HG03565 (cell line): ENCODE measurements around the gene FUT8.

ENCODE experiments used
- ATAC-seq: cut with Tn5 transposase; IDR thresholded peaks from one replicate; pipeline ENCODE4 v1.9.1; 2021; ENCODE audit warnings: mild to moderate bottlenecking, moderate library complexity; ENCODE audit not compliant: unreplicated experiment

FUT8 gene

DNA sequence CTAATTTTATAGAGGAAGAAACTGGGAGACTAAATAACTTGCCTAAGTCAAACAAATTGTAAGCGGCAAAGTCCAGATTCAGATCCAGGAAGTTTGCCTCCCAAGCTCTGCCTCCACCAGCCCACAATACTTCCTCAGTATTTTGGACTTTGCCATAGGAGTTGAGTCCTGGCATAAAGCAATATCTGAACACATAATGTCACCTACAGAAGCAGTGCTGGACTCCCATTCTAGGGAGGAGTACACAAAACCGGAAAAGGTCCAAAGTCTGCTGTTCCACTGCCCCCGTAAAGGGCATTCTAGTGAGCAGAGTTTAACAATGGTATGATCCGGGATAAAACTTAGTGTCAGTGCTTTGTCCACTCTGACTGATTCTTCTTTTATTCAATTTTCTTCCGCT lies 340.5 kb downstream of the FUT8 start:
- ATAC-seq, result no peak

DNA sequence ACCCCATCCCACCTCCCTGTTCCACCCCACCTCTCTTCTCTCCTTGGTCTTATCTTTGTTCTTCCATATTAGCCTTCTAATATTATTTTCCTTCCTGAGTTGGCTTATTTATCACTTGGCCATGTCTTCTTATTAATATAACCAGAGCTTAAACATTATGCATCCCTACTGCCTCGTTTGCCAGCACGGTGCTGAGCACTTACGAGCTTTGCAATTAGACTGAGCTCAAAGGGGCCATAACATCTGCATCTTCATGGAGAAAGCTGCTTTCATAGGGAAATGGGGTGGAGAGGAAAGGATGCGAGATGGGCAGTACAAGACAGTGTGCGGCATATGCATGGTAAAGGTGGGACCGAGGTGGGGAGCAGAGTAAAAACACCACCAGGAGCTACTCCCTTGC lies 342.8 kb downstream of the FUT8 start:
- no peak for ATAC-seq

DNA sequence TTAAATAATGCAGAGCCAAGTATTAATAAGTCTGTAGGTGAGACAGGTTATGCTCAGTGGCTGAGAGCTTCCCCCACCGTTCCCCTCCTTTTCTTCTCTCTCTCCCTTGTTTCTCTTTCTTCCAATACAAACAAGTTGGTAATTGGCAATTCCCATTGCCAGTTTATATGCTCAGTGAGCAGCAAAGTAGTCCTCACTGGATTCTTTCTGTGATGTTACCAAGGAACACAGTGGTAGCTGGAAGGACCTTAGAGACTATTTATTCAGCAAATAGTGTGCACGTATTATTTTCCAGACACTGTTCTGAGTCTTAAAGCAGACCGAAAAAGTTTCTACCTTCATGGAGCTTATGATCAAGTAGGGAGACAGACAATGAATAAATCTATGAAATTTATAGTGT lies 344.4 kb downstream of the FUT8 start:
- ATAC-seq, result no peak

DNA sequence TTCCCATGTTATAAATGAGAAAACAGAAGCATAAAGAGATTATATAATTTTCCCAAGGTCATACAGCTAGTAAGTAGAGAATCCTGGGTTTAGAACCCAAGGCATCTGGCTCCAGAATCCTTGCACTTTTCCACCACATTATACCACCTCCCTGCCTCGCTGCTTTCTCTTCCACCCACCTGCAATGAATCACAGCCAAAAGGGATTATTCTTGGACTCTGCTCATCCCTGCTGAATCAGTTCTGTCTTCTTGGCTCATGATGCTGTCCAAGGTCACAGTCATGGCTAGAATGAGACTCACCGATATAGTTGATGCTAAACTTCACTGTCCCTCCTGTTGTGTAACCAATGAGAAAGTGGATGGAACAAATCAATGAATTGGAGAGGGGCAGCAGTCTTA lies 356.6 kb downstream of the FUT8 start:
- ATAC-seq, result no peak

DNA sequence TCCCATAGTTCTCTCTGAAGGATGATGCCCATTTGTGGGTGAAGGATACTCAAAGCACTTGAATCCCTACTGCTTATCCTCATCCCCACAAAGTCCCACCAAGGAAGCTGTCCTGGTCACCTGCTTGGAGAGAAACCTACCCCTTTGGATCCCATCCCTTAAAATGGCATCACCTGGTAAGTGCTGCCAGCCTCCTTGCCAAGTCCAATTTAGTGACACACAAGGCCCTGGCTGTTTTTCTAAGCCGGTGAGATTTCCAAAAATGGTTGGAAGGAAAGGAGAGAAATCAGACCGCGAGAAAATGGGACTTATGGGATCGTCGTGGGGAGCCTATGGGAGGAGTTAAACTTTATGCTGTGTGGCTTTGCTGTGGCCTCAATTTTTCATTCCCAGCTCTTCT lies 358.2 kb downstream of the FUT8 start:
- no peak for ATAC-seq

DNA sequence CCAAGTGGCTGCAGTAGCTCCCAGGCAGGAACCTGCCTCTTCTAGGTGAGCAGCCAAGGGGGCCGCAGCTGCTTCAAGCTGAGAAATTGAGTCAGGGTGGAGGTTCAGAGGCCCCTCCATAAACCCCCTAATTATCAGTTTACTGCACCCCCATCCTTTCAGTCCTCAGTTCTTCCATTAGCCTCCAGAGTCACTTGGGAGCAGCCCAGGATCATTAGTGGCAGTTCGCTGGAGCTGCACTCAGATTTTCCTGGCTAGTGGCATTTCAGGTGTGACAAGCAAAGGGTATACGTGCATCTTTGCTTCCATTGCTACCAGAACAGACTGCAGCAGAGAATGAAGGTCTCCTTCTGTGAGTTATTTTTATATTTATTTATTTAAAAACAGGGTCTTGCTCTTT lies 358.7 kb downstream of the FUT8 start:
- ATAC-seq, result no peak

DNA sequence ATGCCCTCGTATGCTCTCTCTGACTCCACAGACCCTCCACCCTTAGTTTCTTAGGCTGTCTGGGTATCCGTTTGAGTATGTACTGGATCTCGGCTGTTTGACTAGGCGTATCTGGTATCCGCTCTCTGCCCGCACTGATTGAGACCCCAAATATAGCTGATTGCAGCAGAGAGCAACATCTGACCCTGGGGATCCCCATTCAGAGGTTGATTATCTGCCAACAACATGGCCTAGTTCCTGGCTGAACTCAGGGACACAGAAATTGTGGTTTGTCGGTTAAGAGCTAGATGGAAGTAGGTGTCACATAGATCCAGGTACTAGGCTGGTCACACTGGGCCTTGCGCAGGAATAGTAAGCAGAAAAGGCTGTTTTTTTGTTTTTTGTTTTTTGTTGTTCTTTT lies 359.9 kb downstream of the FUT8 start:
- ATAC-seq, result no peak

DNA sequence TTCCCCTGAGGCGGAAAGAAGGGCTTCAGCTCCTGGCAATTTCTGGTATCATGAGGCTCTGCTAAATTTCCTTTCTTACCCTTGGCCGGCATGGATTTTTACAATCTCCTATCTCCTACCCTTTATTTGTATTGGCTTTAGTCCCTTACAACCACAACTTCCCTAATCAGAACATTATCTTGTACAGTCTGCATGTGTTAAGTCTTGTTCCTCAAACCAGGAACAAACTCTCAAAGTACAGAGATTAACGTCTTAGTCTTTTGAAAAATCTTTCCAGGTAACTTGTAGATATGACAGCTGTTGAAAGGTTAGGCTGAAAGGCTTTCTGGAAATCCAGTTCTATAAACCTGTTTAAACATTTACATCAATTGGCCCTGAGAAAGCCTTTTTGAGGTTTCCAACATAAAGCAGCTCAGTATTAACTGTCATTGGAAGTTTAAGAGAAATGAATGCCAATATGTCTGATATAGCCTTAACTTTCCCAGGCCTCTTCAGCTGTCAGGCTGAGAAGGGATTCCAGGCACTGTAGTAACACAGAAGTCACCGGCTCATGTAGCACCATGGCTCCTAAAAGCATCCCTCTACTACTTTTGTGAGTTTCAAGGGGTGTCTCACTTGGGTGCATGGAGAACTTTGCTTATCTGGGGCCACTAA lies 360.5 kb downstream of the FUT8 start:
- no peak for ATAC-seq

DNA sequence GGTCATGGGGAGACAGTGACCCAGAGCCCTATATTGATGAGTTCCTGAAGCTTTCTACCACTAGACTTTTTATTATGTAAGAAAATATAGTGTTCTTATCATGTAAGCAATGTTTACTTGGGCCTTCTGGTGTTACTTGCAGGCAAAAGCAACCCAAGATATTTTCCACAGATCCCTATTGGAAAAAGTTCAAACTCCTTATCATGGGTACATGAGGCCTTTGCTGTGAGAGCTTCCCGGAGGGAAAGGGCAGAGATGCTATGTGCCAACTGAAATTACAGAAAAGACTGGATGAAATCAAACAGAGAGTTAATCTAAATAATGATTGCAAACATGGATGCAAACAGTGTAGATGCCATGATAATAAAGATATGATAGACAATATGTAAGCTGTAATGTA lies 361.5 kb downstream of the FUT8 start:
- no peak for ATAC-seq

DNA sequence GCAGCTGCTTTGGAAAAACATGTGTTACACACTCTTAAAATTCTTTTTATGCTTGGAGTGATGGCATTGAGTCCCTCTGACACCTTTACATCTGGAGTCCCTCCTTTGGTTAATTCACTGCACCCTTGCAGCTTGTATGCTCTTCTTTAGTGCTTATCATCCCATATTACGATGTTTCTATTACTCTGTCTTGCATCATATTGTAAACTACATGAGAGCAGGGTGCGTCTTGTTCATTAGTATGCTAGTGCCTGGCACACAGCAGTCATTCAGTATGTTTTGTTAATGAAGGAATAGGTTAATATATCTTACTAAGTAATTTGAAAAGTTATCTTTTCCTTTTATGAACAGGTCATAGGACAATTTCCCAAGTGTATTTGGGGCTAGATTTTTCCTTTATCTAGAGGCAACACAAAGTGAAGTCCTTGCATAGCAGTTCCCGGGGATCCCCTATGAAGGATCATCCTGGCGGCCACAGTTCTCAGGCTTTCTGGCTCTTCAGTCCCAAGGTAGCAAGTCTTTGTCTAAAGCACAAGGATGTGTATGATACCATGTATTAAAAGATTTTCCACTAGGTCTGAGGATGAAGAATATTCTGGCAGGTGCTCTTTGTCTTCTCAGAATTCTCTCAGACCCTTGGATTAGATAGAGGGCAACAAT lies 363.8 kb downstream of the FUT8 start:
- no peak for ATAC-seq

DNA sequence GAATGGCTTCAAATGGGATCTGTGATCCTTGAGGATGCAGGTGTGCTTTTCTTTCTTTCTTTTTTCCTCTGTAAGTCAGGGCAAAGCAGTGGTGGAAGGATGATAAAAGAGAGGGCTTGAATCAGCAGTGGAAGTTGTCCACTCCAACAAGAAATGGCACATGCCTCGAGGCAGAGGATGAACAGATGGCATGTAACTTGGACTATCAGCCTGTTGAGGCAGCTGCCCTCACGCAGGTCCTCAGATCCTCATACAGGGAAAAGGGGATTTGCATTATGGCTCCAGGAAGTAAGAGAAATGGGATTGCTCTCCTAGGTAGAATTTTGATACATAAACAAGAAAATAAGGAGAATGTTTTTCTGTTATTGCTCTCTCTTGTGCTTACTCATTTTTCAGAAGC lies 368.0 kb downstream of the FUT8 start:
- ATAC-seq, result no peak

DNA sequence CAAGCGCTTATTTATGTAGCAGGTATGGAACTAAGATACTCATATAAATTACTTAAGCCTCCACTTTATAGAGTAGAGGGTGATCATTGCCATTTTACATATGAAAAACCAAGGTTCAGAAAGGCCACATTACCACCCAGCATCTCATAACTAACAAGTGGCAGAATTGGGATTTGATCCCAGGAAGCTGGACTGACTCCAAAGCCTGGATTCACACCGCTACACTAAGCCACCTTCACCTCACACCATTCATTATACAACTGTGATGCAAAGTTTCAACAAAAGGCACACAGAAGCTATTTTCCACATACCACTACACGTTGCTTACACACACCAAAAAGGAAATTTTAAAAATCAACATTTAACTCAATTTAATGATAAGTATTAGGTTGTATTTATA lies 370.6 kb downstream of the FUT8 start:
- no peak for ATAC-seq

DNA sequence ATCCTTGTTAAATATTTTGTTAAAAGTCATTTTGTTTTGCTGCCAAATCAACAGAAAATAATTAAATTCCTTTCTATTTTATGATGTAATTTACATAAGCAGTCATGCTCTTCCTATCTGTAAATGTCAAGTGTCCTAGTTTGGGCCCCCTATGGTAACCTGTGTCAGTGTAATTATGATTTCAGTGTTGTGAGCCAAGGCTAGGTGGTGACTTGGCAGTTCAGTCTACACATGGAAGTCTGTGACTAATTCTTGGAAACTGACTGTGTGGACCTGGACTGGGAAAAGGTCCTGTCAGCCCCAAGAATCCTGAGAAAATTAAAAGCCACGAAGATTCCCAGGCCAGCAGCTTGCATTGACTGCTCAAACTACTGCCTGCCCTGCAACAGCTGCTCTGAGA lies 371.0 kb downstream of the FUT8 start:
- no peak for ATAC-seq

DNA sequence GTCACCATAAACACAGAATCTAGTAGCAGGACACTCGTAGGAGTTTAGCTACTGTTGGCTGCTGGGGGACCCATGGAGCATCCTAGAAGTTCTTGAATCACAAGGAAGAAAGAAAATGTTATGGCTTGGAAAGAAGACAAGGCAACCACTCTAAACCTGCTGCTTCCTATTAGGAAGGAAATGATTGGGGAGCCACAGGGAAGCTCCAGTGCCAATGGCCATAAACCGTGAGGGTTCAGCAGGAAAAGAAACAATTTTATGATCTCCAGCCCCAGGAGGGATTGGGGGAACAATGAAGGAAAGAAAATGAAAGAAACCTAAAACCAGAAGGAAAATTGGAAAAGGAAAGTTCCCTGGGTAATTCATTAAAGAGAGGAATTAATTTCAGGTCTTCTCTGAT lies 372.0 kb downstream of the FUT8 start:
- ATAC-seq, result no peak

DNA sequence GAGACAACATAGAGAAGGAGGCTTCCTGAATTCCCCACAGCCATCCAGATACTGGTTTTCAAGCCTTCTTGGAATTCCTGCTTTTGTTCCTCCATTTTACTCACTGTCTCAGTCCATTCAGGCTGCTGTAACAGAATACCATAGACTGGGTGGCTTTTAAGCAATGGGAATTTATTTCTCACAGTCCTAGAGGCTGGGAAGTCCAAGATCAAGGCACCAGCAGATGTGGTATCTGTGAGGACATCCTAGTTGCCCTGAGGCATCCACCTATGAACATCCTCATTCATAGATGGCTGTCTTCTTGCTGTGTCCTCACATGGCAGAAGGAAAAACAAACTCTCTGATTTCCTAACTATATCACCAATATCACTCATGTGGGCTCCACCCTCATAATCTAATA lies 374.9 kb downstream of the FUT8 start:
- ATAC-seq, result no peak

DNA sequence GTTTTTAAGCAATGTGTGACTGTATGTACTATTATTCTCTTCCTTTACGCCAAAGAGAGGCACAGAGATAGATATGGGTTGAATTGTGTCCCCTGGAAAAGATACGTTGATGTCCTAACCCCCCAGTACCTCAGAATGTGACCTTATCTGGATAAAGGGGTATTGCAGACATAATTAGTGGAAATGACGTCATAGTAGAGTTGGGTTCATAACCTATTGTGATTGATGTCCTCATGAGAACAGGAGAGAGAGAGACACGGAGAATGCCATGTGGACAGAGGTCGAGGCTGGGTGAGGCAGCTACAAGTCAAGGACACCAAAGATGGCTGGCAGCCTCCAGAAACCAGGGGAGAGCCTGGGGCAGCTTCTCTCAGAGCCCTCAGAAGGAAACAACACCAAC lies 376.3 kb downstream of the FUT8 start:
- no peak for ATAC-seq

DNA sequence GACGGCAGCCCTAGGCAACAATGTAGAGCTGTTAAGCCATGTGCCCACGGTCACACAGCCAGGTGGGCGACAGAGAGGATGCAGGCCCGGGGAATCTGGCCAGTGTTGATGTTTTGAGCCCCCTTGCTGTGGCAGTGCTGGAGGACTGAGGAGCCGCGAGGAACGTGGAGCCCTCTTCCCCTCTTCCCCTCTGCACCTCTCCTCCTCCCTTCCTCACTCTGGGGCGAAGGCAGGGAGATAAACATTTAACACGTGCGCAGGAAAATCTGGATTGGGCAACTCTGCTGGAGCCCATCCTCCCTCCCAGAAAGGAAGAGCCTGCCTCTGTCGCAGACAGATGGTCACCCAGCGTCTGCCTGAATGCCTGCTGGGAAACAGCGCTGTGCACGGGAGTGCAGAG lies 376.8 kb downstream of the FUT8 start:
- ATAC-seq, result no peak

DNA sequence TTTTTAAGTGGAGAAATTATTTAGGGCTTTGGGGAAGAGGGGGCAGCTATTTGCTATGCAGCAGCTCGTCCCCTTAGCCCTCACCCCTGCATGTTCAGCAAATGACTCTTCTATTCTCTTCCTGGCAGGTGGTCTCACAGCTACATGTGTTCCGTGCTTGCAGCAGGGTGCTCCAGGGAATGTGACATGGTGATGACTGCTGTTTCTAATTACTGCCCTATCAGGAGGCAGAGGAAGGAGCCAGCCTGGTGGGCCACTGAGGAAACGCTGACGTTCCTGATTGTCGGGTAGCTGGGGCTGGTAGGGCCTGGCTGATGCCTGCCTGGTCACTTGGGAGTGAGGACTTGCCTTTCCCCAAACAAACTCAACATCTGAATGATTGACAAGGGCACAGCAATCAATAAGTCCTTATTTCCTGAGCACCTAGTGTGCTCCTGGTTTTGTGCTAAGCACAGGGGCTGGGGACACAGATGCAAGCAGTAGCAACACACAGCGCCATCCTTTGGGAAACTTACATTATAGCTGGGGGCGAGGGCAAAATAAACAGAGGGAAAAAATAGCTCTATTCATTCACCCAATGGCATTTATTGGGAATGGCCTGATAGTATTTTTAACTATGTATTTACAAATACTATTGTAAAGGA lies 377.8 kb downstream of the FUT8 start:
- ATAC-seq, result no peak

DNA sequence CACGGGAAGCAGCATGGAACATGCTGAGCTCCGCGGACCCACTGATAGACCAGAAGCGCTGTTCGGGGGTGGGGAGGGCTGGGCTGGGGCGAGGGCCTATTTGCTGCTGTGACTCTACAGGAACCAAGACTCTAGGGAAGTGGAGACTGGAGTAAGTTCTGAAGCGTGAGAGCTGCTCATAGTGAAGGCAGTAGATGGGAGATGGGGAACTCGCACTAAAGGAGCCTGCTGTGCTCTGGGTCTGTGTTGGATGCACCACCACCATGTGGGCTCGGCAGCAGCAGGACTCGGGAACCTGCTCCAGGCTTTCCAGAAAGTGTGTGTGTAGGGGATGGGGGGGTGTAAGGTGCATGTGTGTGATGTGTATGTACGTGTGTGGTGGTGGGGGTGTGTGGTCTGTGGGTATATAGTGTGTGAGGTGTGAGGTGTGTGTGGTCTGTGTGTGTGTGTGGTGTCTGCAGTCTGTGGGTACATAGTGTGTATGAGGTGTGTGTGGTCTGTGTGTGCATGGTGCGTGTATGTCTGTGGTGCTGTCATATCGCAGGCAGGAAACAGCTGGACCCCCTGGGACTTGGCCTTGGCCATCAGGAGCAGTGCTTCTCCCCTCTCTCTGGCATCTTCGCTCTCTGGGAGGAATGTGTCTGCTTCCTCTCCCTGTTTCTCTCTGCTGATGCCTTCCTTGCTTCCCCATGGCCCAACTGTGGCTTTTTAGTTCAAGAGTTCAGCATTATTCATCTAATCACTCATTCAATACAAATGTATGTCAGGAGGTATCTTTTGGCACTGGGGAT lies 378.9 kb downstream of the FUT8 start:
- ATAC-seq, result no peak

DNA sequence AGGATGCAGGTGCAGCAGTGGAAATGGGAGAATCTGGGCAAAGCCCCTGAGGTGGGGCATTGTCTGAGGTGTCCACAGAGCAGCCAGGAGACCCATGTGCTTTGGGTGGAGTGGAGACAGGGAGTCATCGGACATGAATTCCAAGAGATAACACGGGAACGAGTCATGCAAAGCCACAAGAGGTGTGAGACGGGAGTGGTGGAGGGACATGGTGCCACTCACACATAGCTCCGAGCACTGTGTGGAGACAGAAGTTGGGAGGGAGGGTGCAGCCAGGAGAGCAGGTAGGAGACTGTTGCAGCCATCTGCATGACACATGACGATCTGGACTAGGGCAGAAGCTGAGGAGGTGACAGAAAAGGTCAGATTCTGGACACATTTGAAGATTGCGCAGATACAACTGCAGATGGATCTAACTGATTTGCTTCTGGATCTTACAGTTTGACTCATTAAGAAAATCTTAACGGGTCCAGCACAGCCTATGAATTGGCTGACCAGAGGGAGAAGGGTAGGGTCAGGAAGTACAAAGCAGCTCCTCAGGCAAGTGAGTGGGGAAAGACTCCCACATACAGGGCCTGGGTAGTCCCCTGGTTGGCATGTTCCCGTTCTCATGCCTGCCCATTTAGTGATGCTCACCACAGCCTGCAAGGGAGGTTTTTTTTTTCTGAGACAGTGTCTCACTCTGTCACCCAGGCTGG lies 379.8 kb downstream of the FUT8 start:
- no peak for ATAC-seq
